Measurements from ENCODE around the gene KDM6B.
"Not testable (repeated sequence)": the region's sequence is repeated elsewhere in the genome, so short reads cannot be mapped to it uniquely, and the experiment has no call there.

KDM6B gene

GRCh38 chr17:7833795-7834541, at the start of gene KDM6B:
Gene KDM6B (plus strand): TSS chr17:7834217. CDS start chr17:7845555, 11,338 bp downstream.
- DNase-seq (ENCODE audit: low read depth) = no peak

GRCh38 chr17:7786866-7787265, 47.2 kb upstream of the KDM6B start:
- no peak for DNase-seq (ENCODE audit: low read depth)

- DNase-seq (ENCODE audit: low read depth) = no peak
Observed at GRCh38 chr17:7789131-7789530, 44.9 kb upstream of the KDM6B start.

- no peak for DNase-seq (ENCODE audit: low read depth)
Observed at GRCh38 chr17:7790150-7790549, 43.9 kb upstream of the KDM6B start.

GRCh38 chr17:7792611-7793010, 41.4 kb upstream of the KDM6B start:
- no peak for DNase-seq (ENCODE audit: low read depth)

- DNase-seq (ENCODE audit: low read depth) = no peak
Observed at GRCh38 chr17:7794075-7794663, 39.8 kb upstream of the KDM6B start.

GRCh38 chr17:7797976-7798375, 36.0 kb upstream of the KDM6B start:
- no peak for DNase-seq (ENCODE audit: low read depth)

- no peak for DNase-seq (ENCODE audit: low read depth)
Observed at GRCh38 chr17:7798839-7799238, 35.2 kb upstream of the KDM6B start.

GRCh38 chr17:7803981-7804380, 30.0 kb upstream of the KDM6B start:
- DNase-seq (ENCODE audit: low read depth) = no peak

- DNase-seq (ENCODE audit: low read depth) = no peak
Observed at GRCh38 chr17:7806587-7806986, 27.4 kb upstream of the KDM6B start.

- no peak for DNase-seq (ENCODE audit: low read depth)
Observed at GRCh38 chr17:7807206-7807605, 26.8 kb upstream of the KDM6B start.

GRCh38 chr17:7809086-7809790, 24.8 kb upstream of the KDM6B start:
- no peak for DNase-seq (ENCODE audit: low read depth)

GRCh38 chr17:7809791-7810343, 24.1 kb upstream of the KDM6B start:
- DNase-seq (ENCODE audit: low read depth) = not testable (repeated sequence)

GRCh38 chr17:7811251-7811650, 22.8 kb upstream of the KDM6B start:
- DNase-seq (ENCODE audit: low read depth) = no peak

GRCh38 chr17:7814969-7815368, 19.0 kb upstream of the KDM6B start:
- DNase-seq (ENCODE audit: low read depth) = no peak

GRCh38 chr17:7816926-7817642, 16.9 kb upstream of the KDM6B start:
- no peak for DNase-seq (ENCODE audit: low read depth)

- DNase-seq (ENCODE audit: low read depth) = no peak
Observed at GRCh38 chr17:7817643-7817964, 16.4 kb upstream of the KDM6B start.

GRCh38 chr17:7818026-7818425, 16.0 kb upstream of the KDM6B start:
- DNase-seq (ENCODE audit: low read depth) = no peak

- no peak for DNase-seq (ENCODE audit: low read depth)
Observed at GRCh38 chr17:7818746-7819645, 15.0 kb upstream of the KDM6B start.

GRCh38 chr17:7820231-7820630, 13.8 kb upstream of the KDM6B start:
- no peak for DNase-seq (ENCODE audit: low read depth)

- no peak for DNase-seq (ENCODE audit: low read depth)
Observed at GRCh38 chr17:7822126-7822525, 11.9 kb upstream of the KDM6B start.

Measured in stimulated activated CD8-positive, alpha-beta memory T cell treated with anti-CD3 and anti-CD28 coated beads, Interleukin-7, amount 100 ng/mL, for 24 hours (primary cell).